H1 (cell line): Measurements from ENCODE around the gene TTR. TPM values are rescaled to one million over a fixed set of nuclear protein-coding genes. Genes with fewer than 3 reads are reported as not detected.

ENCODE experiments used
- CHD1 ChIP-seq: IDR thresholded peaks from 2 replicates; pipeline ENCODE4 v1.6.1; 2012; ENCODE audit warnings: low read depth, low read length, improper control_type of control experiment
- CHD2 ChIP-seq: IDR thresholded peaks from 2 replicates; pipeline ENCODE4 v1.6.1; 2012; ENCODE audit warnings: low read length, improper control_type of control experiment
- CHD7 ChIP-seq: fragments of 300-600 bp; sonication (generic); IDR thresholded peaks from 2 replicates; pipeline ENCODE4 v1.7.1; 2012; ENCODE audit warnings: low read length, moderate library complexity, mild to moderate bottlenecking, inconsistent platforms; ENCODE audit not compliant: insufficient replicate concordance
- EGR1 ChIP-seq: IDR thresholded peaks from 2 replicates; pipeline ENCODE4 v1.6.1; 2011; ENCODE audit warnings: low read depth, low read length, borderline replicate concordance
- EZH2 ChIP-seq: fragments of 200-600 bp; sonication (generic); IDR thresholded peaks from 2 replicates; pipeline ENCODE4 v1.7.1; 2012; ENCODE audit warnings: low read depth, mild to moderate bottlenecking, moderate library complexity, low read length, inconsistent platforms; ENCODE audit not compliant: severe bottlenecking
- GTF2F1 ChIP-seq: IDR thresholded peaks from 2 replicates; pipeline ENCODE4 v1.6.1; 2012; ENCODE audit warnings: low read depth, low read length, improper control_type of control experiment, borderline replicate concordance
- MAX ChIP-seq: IDR thresholded peaks from 2 replicates; pipeline ENCODE4 v1.6.1; 2012; ENCODE audit warnings: inconsistent platforms
- POLR2AphosphoS5 ChIP-seq: IDR thresholded peaks from 2 replicates; pipeline ENCODE4 v1.6.1; 2011; ENCODE audit warnings: low read depth, low read length
- polyA plus RNA-seq, 7 experiments: library from polyadenylated mRNA; depleted of rRNA in 3 of 7; stranded (reverse) in 5 of 7; unstranded in 2 of 7; fragments of >200 nt in 5 of 7; fragments of 200-250 nt in 2 of 7; gene quantifications; 1 replicate in 5 of 7; 2 replicates in 1 of 7; 4 replicates in 1 of 7; pipeline versions ENCODE4 v1.2.1 to v1.2.3, GENCODE V29; 2011 to 2013; ENCODE audit warnings: missing spikeins in 2 of 7, mixed read lengths in 2 of 7
- total RNA-seq: library from RNA; stranded (reverse); fragmentation: NEBNext Ultra II Directional; extraction: Animal tissue kit (Norgen Biotek cat#: 25700); gene quantifications from 2 replicates; pipeline ENCODE4 v1.2.1, GENCODE V29; 2021

The TTR gene
- total and polyA plus RNA-seq, 2 of the 8 experiments (the other 6 are each of a cell fraction or from before 2014, with no cell fraction given), result not detected

- TF ChIP-seq CHD7 (no peak), EGR1 (no peak), POLR2AphosphoS5 (no peak), GTF2F1 (no peak), MAX (no peak), CHD2 (no peak), CHD1 (no peak), EZH2 (no peak)
- TF ChIP-seq, all 59 proteins: peak for 0
Observed at GRCh38 chr18:31575515-31576257, 16.0 kb upstream of the TTR start (continued).
